Measurements from ENCODE around the gene SP110.
"Not testable (repeated sequence)": the region's sequence is repeated elsewhere in the genome, so short reads cannot be mapped to it uniquely, and the experiment has no call there.

SP110 gene

GRCh38 chr2:230124757-230125431 lies 94.9 kb downstream of the SP110 start:
- in situ Hi-C loops (cut with MboI; ENCODE audit: low pct_unique_long_range_greater_than_20kb, low sequenced_read_pairs, unreplicated experiment): no loop called here
- DNase-seq (ENCODE audit: low spot score): no peak
- TF ChIP-seq CTCF (IDR thresholded peaks at IDR 0.05; ENCODE audit: extremely low read depth, insufficient read depth, missing control alignments): no peak

DNA sequence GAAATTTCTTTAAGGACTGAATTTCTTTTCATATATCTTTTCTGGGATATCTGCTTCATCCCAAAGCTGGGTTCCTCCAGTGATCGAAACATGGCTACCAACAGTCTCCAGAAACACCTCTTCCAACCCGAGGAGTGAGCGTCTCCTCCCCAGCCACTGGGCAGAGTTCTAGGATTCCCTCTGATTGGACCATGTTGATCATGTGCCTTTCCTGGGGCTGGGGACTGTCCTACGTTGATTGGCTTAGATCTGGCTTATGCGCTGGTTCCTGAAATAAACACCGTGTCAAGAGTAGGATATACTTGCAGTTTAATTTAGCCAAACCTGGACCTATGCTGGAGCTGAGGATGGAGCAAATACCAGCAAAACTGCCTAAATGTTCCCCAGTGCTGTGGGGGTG lies 95.5 kb downstream of the SP110 start:
- DNase-seq (ENCODE audit: low spot score): no peak
- in situ Hi-C loops (cut with MboI; ENCODE audit: low pct_unique_long_range_greater_than_20kb, low sequenced_read_pairs, unreplicated experiment): no loop called here
- no peak for TF ChIP-seq CTCF (IDR thresholded peaks at IDR 0.05; ENCODE audit: extremely low read depth, insufficient read depth, missing control alignments)

DNA sequence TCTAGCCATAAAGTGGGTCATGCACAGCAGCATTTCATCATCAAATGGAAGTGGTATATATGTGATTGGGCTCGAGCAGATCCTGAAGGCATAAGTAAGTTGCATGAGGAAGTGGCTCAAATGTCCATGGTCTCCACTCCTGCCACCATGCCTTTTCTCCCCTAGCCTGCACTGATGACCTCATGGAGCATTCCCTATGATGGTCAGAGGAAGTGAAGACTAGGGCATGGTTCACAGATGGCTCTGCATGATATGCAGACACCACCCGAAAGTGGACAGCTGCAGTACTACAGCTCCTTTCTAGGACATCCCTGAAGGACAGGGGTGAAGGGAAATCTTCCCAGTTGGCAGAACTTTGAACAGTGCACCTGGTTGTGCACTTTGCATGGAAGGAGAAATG lies 99.4 kb downstream of the SP110 start:
- DNase-seq (ENCODE audit: low spot score); in situ Hi-C loops (cut with MboI; ENCODE audit: low pct_unique_long_range_greater_than_20kb, low sequenced_read_pairs, unreplicated experiment): not testable (repeated sequence)

GRCh38 chr2:230119827-230120226 lies 100.0 kb downstream of the SP110 start:
- DNase-seq (ENCODE audit: low spot score); in situ Hi-C loops (cut with MboI; ENCODE audit: low pct_unique_long_range_greater_than_20kb, low sequenced_read_pairs, unreplicated experiment): not testable (repeated sequence)
